Activated CD8-positive, alpha-beta T cell treated with anti-CD3 and anti-CD28 coated beads for 36 hours (primary cell): ENCODE data around the gene NFIA. TPM values are rescaled to one million over a fixed set of nuclear protein-coding genes. Genes with fewer than 3 reads are reported as not detected.

Experiments
- ATAC-seq: fragments of 200-7000 bp; cut with Tn5 transposase; one replicate; pipeline ENCODE4 v1.10.0; 2021; ENCODE audit warnings: mild to moderate bottlenecking, moderate library complexity
- CTCF ChIA-PET: fragments of 350-600 bp; sonication (Branson Sonifier 250); formaldehyde crosslinking; loops from one replicate; lab custom pipeline; 2021; ENCODE audit warnings: antibody characterized with exemption; lab: Charles Lee
- POLR2A ChIA-PET: fragments of 350-600 bp; sonication (Branson Sonifier 250); formaldehyde crosslinking; loops from one replicate; lab custom pipeline; 2021; ENCODE audit warnings: antibody characterized with exemption; lab: Charles Lee
- DNase-seq: peaks from one replicate; pipeline ENCODE4 v3.0.0-alpha.2; 2020
- H3K27ac Mint-ChIP-seq: one replicate; pipeline ENCODE4 v1.8.0; 2021; ENCODE audit warnings: mild to moderate bottlenecking, mixed read lengths
- H3K27me3 Mint-ChIP-seq: one replicate; pipeline ENCODE4 v1.8.0; 2021; ENCODE audit warnings: mixed read lengths
- H3K36me3 Mint-ChIP-seq: one replicate; pipeline ENCODE4 v1.8.0; 2021; ENCODE audit warnings: low read depth, mixed read lengths
- H3K4me1 Mint-ChIP-seq: one replicate; pipeline ENCODE4 v1.8.0; 2021; ENCODE audit warnings: low read depth, mixed read lengths
- H3K4me3 Mint-ChIP-seq: one replicate; pipeline ENCODE4 v1.8.0; 2021; ENCODE audit warnings: mild to moderate bottlenecking, moderate library complexity, mixed read lengths
- H3K9me3 Mint-ChIP-seq: one replicate; pipeline ENCODE4 v1.8.0; 2021; ENCODE audit warnings: mixed read lengths
- intact Hi-C: fragments of 100-400 bp; cut with micrococcal nuclease; formaldehyde crosslinking; loops from one replicate; pipeline ENCODE4 v1.10.0; 2022
- total RNA-seq, 2 experiments: library from RNA; stranded (reverse); gene quantifications; one replicate each; pipeline ENCODE4 v1.2.3, GENCODE V29; 2021
- TF ChIP-seq, protein P1 (sequence below): fragments of 200-600 bp; IDR thresholded peaks from one replicate; pipeline ENCODE4 v1.8.0; 2022; ENCODE audit warnings: antibody characterized with exemption, mild to moderate bottlenecking

NFIA gene
- total RNA-seq, 2 experiments from 2014 or later: 1.9 to 2.4 TPM

GRCh38 chr1:61299463-61299862 is 217.1 kb downstream of the NFIA start:
- no peak for ATAC-seq
- POLR2A ChIA-PET: interaction anchor here (1.9 kb wide), 1 partner anchor 19 kb away, joined by 5 read pairs; no protein-coding TSS in a partner anchor
- H3K4me3 Mint-ChIP-seq: no peak overlapping the region

GRCh38 chr1:61300899-61301298 is 218.5 kb downstream of the NFIA start:
- Mint-ChIP-seq H3K27ac (peak overlapping the region; percentile 53), H3K4me1 (peaks cover 31% of the 10 kb centered on the region)
- POLR2A ChIA-PET: interaction anchor here (1.9 kb wide), 1 partner anchor 18 kb away, joined by 5 read pairs; no protein-coding TSS in a partner anchor

More at GRCh38 chr1:61299463-61299862, 217.1 kb downstream of the NFIA start:
- Mint-ChIP-seq H3K27ac (no peak overlapping the region), H3K36me3 (peaks cover 7% of the 10 kb centered on the region), H3K27me3 (peaks cover 3% of the 10 kb centered on the region), H3K4me1 (peaks cover 31% of the 10 kb centered on the region), H3K9me3 (peaks cover 5% of the 10 kb centered on the region)
- DNase-seq: no peak
- intact Hi-C loops: no loop called here
- TF ChIP-seq, protein P1, sequence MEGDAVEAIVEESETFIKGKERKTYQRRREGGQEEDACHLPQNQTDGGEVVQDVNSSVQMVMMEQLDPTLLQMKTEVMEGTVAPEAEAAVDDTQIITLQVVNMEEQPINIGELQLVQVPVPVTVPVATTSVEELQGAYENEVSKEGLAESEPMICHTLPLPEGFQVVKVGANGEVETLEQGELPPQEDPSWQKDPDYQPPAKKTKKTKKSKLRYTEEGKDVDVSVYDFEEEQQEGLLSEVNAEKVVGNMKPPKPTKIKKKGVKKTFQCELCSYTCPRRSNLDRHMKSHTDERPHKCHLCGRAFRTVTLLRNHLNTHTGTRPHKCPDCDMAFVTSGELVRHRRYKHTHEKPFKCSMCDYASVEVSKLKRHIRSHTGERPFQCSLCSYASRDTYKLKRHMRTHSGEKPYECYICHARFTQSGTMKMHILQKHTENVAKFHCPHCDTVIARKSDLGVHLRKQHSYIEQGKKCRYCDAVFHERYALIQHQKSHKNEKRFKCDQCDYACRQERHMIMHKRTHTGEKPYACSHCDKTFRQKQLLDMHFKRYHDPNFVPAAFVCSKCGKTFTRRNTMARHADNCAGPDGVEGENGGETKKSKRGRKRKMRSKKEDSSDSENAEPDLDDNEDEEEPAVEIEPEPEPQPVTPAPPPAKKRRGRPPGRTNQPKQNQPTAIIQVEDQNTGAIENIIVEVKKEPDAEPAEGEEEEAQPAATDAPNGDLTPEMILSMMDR: no peak
- CTCF ChIA-PET: no interaction called here

DNA sequence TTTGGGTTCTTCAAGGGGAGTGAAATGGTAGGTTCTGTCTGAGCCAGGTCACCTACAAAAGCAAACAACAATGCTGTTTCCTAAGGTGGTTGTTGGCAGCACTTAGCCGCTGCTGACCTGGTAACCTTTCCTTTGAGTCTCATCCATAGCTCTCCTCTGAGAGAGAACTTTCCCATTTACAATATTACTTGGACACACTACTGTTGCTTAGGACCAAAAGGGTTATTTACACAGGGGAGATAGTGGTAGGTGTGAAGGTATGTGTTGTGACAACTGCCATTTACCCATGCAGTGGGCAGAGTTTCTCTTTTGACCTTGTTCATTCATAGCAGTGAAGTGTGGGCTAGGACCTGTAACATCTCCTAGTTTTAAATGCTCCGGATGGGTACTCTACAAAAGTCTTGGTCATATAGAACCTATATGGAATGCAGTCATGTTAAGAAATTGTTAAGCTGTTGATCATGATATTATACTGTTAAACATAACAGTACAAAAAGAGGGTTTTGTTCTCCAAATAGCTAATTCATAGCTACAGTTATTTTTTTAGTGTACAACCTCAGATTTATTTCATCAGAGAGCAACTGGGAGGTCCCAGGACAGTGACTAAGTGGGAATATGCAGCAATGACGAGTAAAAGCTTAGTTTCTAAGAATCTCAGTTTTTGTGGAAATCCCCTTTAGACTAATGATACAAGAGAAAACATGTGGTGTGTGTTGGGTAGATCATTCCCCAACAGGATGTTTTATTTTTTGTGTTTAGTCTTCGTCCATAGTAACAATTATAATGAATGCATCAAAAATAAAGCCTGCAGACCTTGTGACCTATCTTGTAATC is 219.7 kb downstream of the NFIA start:
- peaks cover 5% of the 10 kb centered on the region for H3K9me3 Mint-ChIP-seq
- TF ChIP-seq, protein P1: no peak
- H3K4me1 Mint-ChIP-seq: peaks cover 32% of the 10 kb centered on the region
- ATAC-seq: peak; percentile 86
- intact Hi-C loops: loop anchor here (2.0 kb wide), 1 partner anchor 31 kb away; no protein-coding TSS in a partner anchor
- H3K36me3 Mint-ChIP-seq: peaks cover 7% of the 10 kb centered on the region
- peak; percentile 48 for DNase-seq
- CTCF ChIA-PET: interaction anchor here (0.9 to 2.5 kb wide), 2 partner anchors 30 to 252 kb away, joined by 5 to 9 read pairs; no protein-coding TSS in a partner anchor
- peak overlapping the region; percentile 89 for H3K27ac Mint-ChIP-seq
- H3K4me3 Mint-ChIP-seq: no peak overlapping the region
- H3K27me3 Mint-ChIP-seq: peaks cover 1% of the 10 kb centered on the region
- POLR2A ChIA-PET: interaction anchor here (0.8 to 0.9 kb wide), 2 partner anchors 30 to 31 kb away, joined by 3 read pairs; no protein-coding TSS in a partner anchor

More at GRCh38 chr1:61300899-61301298, 218.5 kb downstream of the NFIA start:
- H3K36me3 Mint-ChIP-seq: peaks cover 7% of the 10 kb centered on the region
- ATAC-seq: no peak
- no peak for DNase-seq
- CTCF ChIA-PET: interaction anchor here (1.0 to 2.5 kb wide), 3 partner anchors 19 to 251 kb away, joined by 3 to 9 read pairs (median 4); no protein-coding TSS in a partner anchor
- no peak overlapping the region for H3K4me3 Mint-ChIP-seq
- TF ChIP-seq, protein P1: no peak
- H3K27me3 Mint-ChIP-seq: peaks cover 1% of the 10 kb centered on the region
- intact Hi-C loops: no loop called here
- peaks cover 5% of the 10 kb centered on the region for H3K9me3 Mint-ChIP-seq

DNA sequence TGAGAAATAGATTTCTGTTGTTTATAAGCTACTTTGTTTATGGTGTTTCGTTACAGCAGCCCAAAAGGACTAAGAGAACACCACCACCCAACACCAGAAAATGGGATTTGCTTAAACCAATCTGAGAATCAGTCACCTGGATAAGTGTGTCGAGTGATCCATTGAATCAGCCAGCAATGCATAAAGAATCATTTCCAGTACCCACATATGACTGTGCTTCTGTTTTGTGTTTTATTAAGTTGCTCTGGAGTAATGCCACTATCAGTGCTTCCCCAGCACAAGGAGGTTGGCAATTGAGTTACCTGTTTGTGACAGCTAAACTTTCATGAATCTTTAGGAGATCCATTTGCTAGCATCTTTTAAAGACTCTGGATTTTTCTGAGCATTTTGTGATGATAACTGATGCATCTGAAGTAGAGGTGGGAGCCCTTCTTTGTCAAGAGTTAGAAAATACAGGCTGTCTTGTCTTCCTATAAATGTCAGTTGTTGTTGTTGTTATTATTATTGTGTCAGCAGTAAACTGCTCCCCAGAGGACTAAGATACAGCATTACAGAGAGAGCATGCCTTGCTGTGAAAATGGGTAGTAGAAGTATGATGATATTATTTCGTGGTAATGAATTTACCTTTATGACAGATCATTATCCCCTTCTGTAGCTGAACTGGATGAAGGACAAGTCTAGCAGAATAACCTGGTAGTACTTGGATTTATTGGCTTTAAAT is 225.2 kb downstream of the NFIA start:
- POLR2A ChIA-PET: interaction anchor here (1.1 kb wide), 1 partner anchor 8 kb away, joined by 4 read pairs; no protein-coding TSS in a partner anchor
- Mint-ChIP-seq H3K4me3 (no peak overlapping the region), H3K36me3 (no peaks in the 10 kb centered on the region), H3K4me1 (peaks cover 12% of the 10 kb centered on the region), H3K27ac (no peak overlapping the region), H3K27me3 (no peaks in the 10 kb centered on the region), H3K9me3 (no peaks in the 10 kb centered on the region)
- DNase-seq (no peak), ATAC-seq (no peak)
- CTCF ChIA-PET: interaction anchor here (1.5 kb wide), 1 partner anchor 11 kb away, joined by 4 read pairs; no protein-coding TSS in a partner anchor
- intact Hi-C loops: no loop called here
- TF ChIP-seq, protein P1: no peak
